Right renal cortex interstitium (tissue), 3 donors: Measurements from ENCODE around the gene GSPT2. TPM values are rescaled to one million over a fixed set of nuclear protein-coding genes. Genes with fewer than 3 reads are reported as not detected.
"Not testable (repeated sequence)": the region's sequence is repeated elsewhere in the genome, so short reads cannot be mapped to it uniquely, and the experiment has no call there.

ENCODE experiments used
- DNase-seq, 3 donors: peaks; one replicate each; pipeline ENCODE4 v3.0.0-alpha.2; 2013; ENCODE audit warnings: low read depth in 3 of 3, low spot score in 2 of 3
- polyA plus RNA-seq, 3 donors: library from polyadenylated mRNA; unstranded; fragments of 120-200 nt; gene quantifications; one replicate each; pipeline ENCODE4 v1.2.1, GENCODE V29; 2013; ENCODE audit not compliant: insufficient read length in 3 of 3

GSPT2 gene
- polyA plus RNA-seq: 10 to 100 TPM; 23.4 to 24.8 (median 24.4) TPM

DNA sequence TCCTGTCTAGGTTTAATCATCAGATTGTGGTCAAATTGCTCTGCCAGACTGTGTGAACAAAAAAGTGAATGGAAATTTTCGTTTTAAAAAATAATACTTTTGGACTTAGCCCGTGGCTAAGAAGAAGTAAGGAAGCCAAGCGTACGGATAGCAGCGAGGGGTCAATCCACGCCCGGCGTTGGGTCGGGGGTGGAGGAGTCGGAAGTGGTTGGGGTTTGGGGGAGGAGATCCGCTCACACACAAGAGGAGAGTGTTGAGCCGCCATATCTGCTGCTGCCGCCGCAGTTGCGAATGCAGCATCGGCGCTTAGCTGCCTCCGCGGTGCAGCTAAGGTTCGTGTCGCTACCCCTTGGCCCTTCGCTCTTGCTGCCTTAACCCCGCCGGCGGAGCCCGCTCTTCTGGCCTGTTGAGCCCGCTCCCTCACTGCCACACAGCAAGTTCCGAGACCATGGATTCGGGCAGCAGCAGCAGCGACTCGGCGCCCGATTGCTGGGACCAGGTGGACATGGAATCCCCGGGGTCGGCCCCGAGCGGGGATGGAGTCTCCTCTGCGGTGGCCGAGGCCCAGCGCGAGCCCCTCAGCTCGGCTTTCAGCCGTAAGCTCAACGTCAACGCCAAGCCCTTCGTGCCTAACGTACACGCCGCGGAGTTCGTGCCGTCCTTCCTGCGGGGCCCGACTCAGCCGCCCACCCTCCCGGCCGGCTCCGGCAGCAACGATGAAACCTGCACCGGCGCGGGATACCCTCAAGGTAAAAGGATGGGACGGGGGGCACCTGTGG, at the start of gene GSPT2:
GSPT2 (plus strand) TSS at position 264 of the 779 bp plus-strand sequence; CDS start at position 449, 185 bp downstream.
- DNase-seq: peak; percentile 18 to 39 (median 37)

DNA sequence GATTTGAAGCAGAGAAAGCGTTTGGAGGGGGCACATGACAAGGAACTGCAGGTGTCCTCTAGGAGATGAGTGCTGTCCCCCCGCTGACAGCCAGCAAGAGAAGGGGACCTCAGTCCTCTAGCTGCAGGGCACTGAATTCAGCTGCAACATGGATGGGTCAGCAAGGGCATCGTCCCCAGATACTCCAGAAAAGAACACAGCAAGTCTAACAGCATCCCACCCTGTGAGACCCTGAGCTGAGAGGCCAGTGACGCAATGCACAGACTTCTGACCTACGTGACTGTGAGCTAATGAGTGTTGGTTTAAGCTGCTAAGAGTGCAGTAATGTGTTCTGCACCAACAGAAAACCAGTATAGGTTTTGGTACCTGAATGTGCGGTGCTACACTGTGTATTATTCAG, 49.0 kb upstream of the GSPT2 start:
- DNase-seq: no peak

DNA sequence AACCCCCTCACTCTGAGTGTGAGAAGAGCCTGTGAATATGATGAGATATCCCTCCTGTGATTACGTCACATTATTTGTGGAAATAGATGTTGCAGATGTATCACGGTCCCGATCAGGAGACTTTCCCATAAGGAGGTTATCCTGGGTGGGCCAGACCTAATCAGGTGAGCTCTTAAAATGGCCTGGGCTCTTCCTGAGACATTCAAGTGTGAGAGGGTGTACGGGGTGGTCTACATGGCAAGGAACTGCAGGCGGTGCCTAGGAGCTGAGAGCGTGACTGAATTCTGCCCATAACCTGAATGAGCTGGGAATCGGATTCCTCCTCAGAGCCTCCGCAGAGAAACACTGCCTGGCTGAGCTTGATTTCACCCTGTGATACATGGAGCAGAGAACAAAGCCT, 45.8 kb upstream of the GSPT2 start:
- no peak for DNase-seq

DNA sequence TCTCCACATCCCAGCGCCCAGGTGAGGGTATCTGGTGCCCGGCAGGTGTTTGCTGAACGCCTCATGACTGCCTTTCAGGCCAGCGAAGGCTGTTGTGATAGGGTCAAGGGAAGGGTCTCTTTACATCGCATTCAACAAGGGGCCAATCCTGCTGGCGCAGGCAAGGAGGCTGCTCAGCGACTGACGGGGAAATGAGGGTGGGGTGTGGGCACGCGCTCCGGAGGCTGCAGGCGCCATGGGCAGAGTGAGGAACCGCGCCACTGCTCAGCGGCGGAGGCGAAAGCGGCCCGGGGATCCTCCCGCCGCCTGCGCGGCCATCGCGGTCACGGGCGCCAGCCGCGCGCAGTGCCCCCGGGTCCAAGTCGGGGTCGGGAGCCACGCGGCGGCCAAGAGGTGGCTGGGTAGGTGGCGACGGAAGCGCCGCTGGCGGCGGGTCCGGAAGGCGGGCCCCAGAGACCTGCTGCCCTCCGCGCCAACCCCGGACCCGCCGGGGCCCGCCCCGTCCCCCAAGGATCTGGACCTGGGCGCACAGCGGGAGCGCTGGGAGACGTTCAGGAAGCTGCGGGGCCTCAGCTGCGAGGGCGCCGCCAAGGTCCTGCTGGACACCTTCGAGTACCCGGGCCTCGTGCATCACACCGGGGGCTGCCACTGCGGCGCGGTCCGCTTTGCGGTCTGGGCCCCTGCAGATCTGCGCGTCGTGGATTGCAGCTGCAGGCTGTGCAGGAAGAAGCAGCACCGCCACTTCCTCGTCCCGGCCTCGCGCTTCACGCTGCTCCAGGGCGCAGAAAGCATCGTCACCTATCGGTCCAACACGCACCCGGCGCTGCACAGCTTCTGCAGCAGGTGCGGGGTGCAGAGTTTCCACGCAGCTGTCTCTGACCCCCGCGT, 32.7 kb upstream of the GSPT2 start, which contains the start of gene CENPVL1:
CENPVL1 (plus strand) TSS at position 236 of the 888 bp plus-strand sequence; CDS start at position 236, 0 bp downstream.
- not testable (repeated sequence) for DNase-seq

- not testable (repeated sequence) for DNase-seq
These were observed 30.1 kb upstream of the GSPT2 start for GRCh38 chrX:51712943-51713647.

DNA sequence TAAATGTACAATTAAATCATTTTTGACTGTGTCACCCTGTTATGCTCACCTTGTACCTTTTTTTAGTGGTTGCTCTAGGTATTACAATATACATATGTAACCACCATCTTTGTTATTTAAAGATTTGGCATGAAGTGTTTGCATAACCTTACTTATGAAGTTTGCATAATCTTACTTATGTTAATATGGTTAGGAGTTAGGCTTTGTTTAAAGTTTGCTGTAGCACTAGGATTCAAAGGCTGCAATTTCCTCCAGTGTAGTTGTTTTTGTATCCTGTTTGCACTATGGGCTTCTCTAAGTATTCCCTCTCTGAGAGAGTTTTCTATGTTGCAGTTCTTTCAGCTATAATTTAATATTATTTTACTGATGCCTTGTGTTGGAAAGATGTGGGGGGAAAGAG, 15.0 kb upstream of the GSPT2 start:
- DNase-seq: no peak

GRCh38 chrX:51737091-51737490, 6.2 kb upstream of the GSPT2 start:
- DNase-seq: no peak

- no peak for DNase-seq
These were observed 656 bp upstream of the GSPT2 start for GRCh38 chrX:51742586-51742985.

DNA sequence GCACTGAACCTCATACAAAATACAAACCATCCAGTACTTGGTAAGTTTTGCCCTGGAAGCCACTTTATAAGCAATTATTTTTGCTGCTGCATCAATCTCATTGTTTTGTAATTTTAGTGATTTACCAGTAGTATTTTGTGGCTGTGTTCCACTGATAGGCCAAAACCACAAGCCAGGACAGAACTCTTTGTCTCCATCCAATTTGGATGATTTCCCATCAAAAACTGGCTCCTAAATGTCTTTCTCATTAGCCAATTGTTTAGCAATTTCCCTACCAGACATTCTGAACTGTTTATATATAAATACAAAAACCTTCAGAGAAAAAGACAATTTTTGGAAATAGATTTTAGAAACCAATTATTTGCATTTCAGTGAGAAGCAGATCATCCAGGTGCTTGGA, 4.4 kb downstream of the GSPT2 start:
- no peak for DNase-seq

DNA sequence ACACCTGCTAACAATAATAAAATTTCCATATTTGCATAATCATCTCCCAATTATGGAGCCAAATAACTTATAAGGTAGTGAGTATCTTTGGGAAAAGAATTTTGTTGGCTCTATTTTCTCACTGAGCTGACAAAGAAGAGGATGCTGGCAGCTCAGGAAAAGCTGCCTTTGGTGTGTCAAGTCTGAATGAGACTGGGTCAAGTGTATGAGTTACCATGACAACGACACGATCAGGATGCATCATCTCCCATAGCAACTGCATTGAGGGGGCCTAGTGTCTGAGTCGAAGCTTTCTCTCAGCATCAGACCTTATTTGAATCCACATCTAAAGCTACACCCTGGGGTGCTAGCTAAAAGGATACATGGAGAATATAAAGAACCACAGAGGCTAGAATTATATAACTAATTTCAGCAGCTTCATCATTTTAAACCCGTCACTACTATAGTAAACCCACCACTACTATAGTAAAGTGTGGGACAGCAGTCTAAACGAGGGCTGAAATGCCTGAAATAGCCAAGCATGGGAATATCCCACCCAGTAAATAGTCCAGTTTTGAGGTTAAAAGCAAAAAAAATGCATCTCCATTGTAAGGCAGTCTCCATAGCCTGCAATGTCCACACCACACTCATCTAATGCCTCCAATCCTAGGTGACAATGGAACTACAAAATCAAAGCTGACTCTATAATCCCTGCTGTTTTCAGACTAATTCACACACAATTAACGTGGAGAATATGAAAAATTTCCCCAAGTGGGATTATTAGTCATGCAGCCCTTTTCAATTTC, 16.0 kb downstream of the GSPT2 start:
- DNase-seq: no peak

GRCh38 chrX:51760657-51761056, 17.4 kb downstream of the GSPT2 start:
- no peak for DNase-seq

- DNase-seq: no peak
These were observed 23.3 kb downstream of the GSPT2 start for GRCh38 chrX:51766546-51766945.

DNA sequence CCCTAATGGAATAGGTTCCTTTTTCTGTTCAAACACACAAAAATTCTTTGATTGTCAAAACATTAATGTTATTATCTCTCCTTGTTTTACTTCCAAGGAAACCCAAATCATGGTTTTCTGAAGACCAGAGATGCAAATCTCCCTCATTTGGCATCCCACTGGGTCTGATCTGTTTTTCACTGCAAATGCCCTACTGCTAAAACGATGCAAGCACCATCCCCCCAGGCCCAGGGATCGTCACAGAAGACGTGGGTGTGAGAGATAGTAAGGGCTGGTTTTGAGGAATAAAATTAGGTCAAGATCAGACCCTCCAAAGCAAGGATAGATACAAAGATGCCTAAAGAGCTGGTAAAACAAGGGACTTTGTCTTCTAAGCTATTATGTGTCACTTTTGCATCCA, 33.6 kb downstream of the GSPT2 start:
- no peak for DNase-seq

DNA sequence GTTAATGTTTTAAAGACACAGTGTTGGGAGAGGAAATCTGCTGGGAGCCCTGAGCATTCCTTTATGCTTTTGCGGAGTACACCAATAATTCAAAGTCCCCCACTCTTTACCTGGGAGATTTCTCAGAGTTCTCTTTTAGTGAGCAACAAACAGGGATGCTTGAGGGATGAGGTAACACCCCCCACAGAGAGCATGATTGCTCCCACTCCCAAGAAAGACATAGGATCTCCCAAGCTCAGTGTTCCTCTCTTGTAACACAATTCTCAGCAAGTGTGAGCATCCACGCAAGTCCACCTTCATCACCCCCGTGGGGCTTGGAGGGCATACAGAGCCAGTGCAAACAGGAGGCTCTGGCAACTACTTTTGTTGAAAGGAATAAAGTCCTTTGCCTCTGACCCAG, 36.1 kb downstream of the GSPT2 start:
- DNase-seq: no peak

- DNase-seq: no peak
These were observed 51.9 kb downstream of the GSPT2 start for GRCh38 chrX:51795136-51795535.

Other genes starting within 250 kb of the GSPT2 start
- gene NUDT11, start 246.8 kb upstream of the GSPT2 start, polyA plus RNA-seq: 10 to 100 TPM; 13.3 to 15.6 (median 14.4) TPM
- gene CENPVL3, start 124.5 kb upstream of the GSPT2 start, polyA plus RNA-seq: 1 to 10 TPM; 1.6 to 1.8 (median 1.7) TPM
- gene CENPVL2, start 60.6 kb upstream of the GSPT2 start, polyA plus RNA-seq: under 1 TPM in 2 of 3 donors, not detected in 1; 0.18 to 0.24 TPM
- under 1 TPM in 2 of 3 donors, not detected in 1; 0.18 to 0.24 TPM for gene CENPVL1, start 32.9 kb upstream of the GSPT2 start, polyA plus RNA-seq
- 100 to 1,000 TPM; 339 to 348 (median 343) TPM for gene MAGED1, start 150.2 kb downstream of the GSPT2 start, polyA plus RNA-seq